Heart left ventricle (tissue), 13 donors: ENCODE measurements around the gene CBX4.

ENCODE experiments used
- CTCF ChIP-seq, 12 donors: fragments of 200-600 bp; sonication (generic) in 4 of 12; IDR thresholded peaks; one replicate each; pipeline versions ENCODE4 v1.5.0 to v1.8.0; 2018 to 2022; ENCODE audit warnings: antibody characterized with exemption in 12 of 12, mild to moderate bottlenecking in 5 of 12
- POLR2A ChIP-seq, 2 donors: fragments of 450-650 bp; IDR thresholded peaks; one replicate each; pipeline ENCODE4 v1.6.1; 2017; ENCODE audit warnings: antibody characterized with exemption in 2 of 2, mild to moderate bottlenecking in 2 of 2, moderate library complexity in 2 of 2
- donor health status: ischemic (EF 13 %, LVEDD 7.1; RV severe dilation, severe dysfunction).
- donor health status: DM: no; HTN: yes; CAD: no.
- donor health status: DM: no; HTN: no; CAD: no.
- donor health status: ischemic (EF 25% LVEDD 6.9; RV normal size, moderate dysfunction).
- donor health status: ischemic (EF 25% LVEDD 5.7; RV mildly dilated, moderate dysfunction).
- donor health status: ischemic (EF 35%, LVEDD 5.7; RV mildly dilated, moderate dysfunction).
- donor health status: nonischemic (EF 11% LVEDD 7.7; RV severe dilation, severe dysfunction).
- donor health status: DM: yes; HTN: yes; CAD: no.
- donor health status: PGD.
- donor health status: ischemic (EF 29% LVEDD 5.4; RV normal size, mild dysfunction).
- donor health status: nonischemic (EF 23%, LVEDD 6.1; RV moderate dilation, normal function).

- TF ChIP-seq CTCF (IDR thresholded peaks at IDR 0.05) (no peak), POLR2A (IDR thresholded peaks at IDR 0.05) (no peak)
Observed at GRCh38 chr17:79835953-79836509, 3.2 kb downstream of the CBX4 start.
